HCT116 (cell line): ENCODE results near the gene CCNL1. TPM values are rescaled to one million over a fixed set of nuclear protein-coding genes. Genes with fewer than 3 reads are reported as not detected.
A peak's percentile ranks its signal among the peaks of the same experiment; 100 is the strongest.

ENCODE experiments used
- ATAC-seq: fragments of 200-7000 bp; cut with Tn5 transposase; 2 replicates; pipeline ENCODE4 v1.9.1; 2020; ENCODE audit warnings: mild to moderate bottlenecking, moderate library complexity
- BruUV-seq: library from RNA; stranded (reverse); fragments of 400-500 nt; replicated peaks from 2 replicates; lab custom pipeline; 2021; lab: Mats Ljungman, UMichigan
- CTCF ChIA-PET: fragments of 300-600 bp; sonication (Branson Sonifier 250); formaldehyde crosslinking; loops from one replicate; lab custom pipeline; 2021; ENCODE audit warnings: antibody characterized with exemption; lab: Charles Lee
- POLR2A ChIA-PET: fragments of 300-600, 350-600 bp; sonication (Branson Sonifier 250); formaldehyde crosslinking; loops from one replicate; lab custom pipeline; 2021; ENCODE audit warnings: antibody characterized with exemption; lab: Charles Lee
- RAD21 ChIA-PET, 2 experiments: fragments of 300-600 bp; sonication (Branson Sonifier 250); formaldehyde crosslinking; loops; one replicate each; lab custom pipeline; 2023; ENCODE audit warnings: low total read pairs in 2 of 2; ENCODE audit not compliant: uncharacterized antibody in 2 of 2, unreplicated experiment in 2 of 2, low non-redundant PET in 1 of 2; lab: Charles Lee
- DNase-seq: peaks from one replicate; pipeline ENCODE4 v3.0.0-alpha.2; 2010; ENCODE audit warnings: low read depth, low spot score
- H2AFZ ChIP-seq: fragments of 200-600 bp; shearing (Covaris generic), sonication (generic); 2 replicates; pipeline ENCODE4 v1.6.1; 2017; ENCODE audit warnings: low read depth, mixed run types, mixed read lengths, antibody characterized with exemption, low read length; ENCODE audit not compliant: poor library complexity, severe bottlenecking
- H3K27ac ChIP-seq: 2 replicates; pipeline ENCODE4 v1.5.1; 2012; ENCODE audit warnings: low read depth, low read length
- H3K27me3 ChIP-seq: fragments of 200-600 bp; sonication (generic); 2 replicates; pipeline ENCODE4 v1.6.1; 2016; ENCODE audit warnings: mixed run types, low read length, mixed read lengths; ENCODE audit not compliant: insufficient read depth
- H3K36me3 ChIP-seq, 2 experiments: fragments of 200-500 bp in 1 of 2; fragments of 200-600 bp in 1 of 2; sonication (Bioruptor generic) in 1 of 2; sonication (generic) in 1 of 2; 2 replicates each; pipeline versions ENCODE4 v1.5.1 to v1.6.1; 2014 to 2016; ENCODE audit warnings: low read length in 2 of 2, inconsistent platforms in 1 of 2, mixed read lengths in 1 of 2, mixed run types in 1 of 2; ENCODE audit not compliant: insufficient read depth in 2 of 2, control insufficient read depth in 1 of 2
- H3K4me1 ChIP-seq, 2 experiments: fragments of 200-600 bp in 1 of 2; sonication (generic) in 1 of 2; 2 replicates each; pipeline versions ENCODE4 v1.5.1 to v1.6.1; 2012 to 2017; ENCODE audit warnings: low read length in 2 of 2, inconsistent platforms in 1 of 2, mild to moderate bottlenecking in 1 of 2, mixed read lengths in 1 of 2, mixed run types in 1 of 2, moderate library complexity in 1 of 2; ENCODE audit not compliant: insufficient read depth in 2 of 2, control insufficient read depth in 1 of 2
- H3K4me2 ChIP-seq: fragments of 200-600 bp; sonication (generic); 2 replicates; pipeline ENCODE4 v1.6.1; 2017; ENCODE audit warnings: mixed run types, low read length, mixed read lengths
- H3K4me3 ChIP-seq, 2 experiments: fragments of 200-600 bp in 1 of 2; sonication (generic) in 1 of 2; replicated peaks in 1 of 2; 2 replicates each; pipeline ENCODE4 v1.5.1; 2011 to 2016; ENCODE audit warnings: low read length in 2 of 2, control low read depth in 1 of 2, low read depth in 1 of 2, mild to moderate bottlenecking in 1 of 2, mixed read lengths in 1 of 2, mixed run types in 1 of 2
- H3K79me2 ChIP-seq: fragments of 200-600 bp; sonication (generic); 2 replicates; pipeline ENCODE4 v1.6.1; 2017; ENCODE audit warnings: mild to moderate bottlenecking, mixed run types, low read length, moderate library complexity, mixed read lengths; ENCODE audit not compliant: insufficient read depth
- H3K9ac ChIP-seq: fragments of 200-600 bp; sonication (generic); 2 replicates; pipeline ENCODE4 v1.6.1; 2016; ENCODE audit warnings: low read length, mixed read lengths
- H3K9me2 ChIP-seq: fragments of 200-600 bp; sonication (generic), shearing (Covaris generic); 2 replicates; pipeline ENCODE4 v1.6.1; 2017; ENCODE audit warnings: mixed run types, mild to moderate bottlenecking, moderate library complexity; ENCODE audit not compliant: insufficient read depth
- H3K9me3 ChIP-seq, 2 experiments: fragments of 200-500 bp in 1 of 2; fragments of 200-600 bp in 1 of 2; sonication (Bioruptor generic) in 1 of 2; sonication (generic) in 1 of 2; 2 replicates each; pipeline ENCODE4 v1.6.1; 2014 to 2017; ENCODE audit warnings: low read length in 2 of 2, mixed read lengths in 2 of 2, inconsistent platforms in 1 of 2, low read depth in 1 of 2, mild to moderate bottlenecking in 1 of 2, mixed run types in 1 of 2, moderate library complexity in 1 of 2; ENCODE audit not compliant: control insufficient read depth in 1 of 2, insufficient read depth in 1 of 2
- H4K20me1 ChIP-seq: fragments of 200-600 bp; sonication (generic), shearing (Covaris generic); 2 replicates; pipeline ENCODE4 v1.6.1; 2017; ENCODE audit warnings: mixed run types, mild to moderate bottlenecking, moderate library complexity; ENCODE audit not compliant: insufficient read depth
- ATF3 ChIP-seq: IDR thresholded peaks from 2 replicates; pipeline ENCODE4 v1.6.1; 2012
- CEBPB ChIP-seq: IDR thresholded peaks from 2 replicates; pipeline ENCODE4 v1.6.1; 2012; ENCODE audit warnings: low read depth
- CTCF ChIP-seq, 3 experiments: fragments of 200-600 bp in 1 of 3; sonication (generic) in 1 of 3; IDR thresholded peaks in 2 of 3; conservative IDR thresholded peaks in 1 of 3; 2 replicates each; pipeline ENCODE4 v1.5.1; 2012 to 2017; ENCODE audit warnings: low read depth in 2 of 3, low read length in 2 of 3, antibody characterized with exemption in 1 of 3, borderline replicate concordance in 1 of 3, control low read depth in 1 of 3, mild to moderate bottlenecking in 1 of 3, mixed read lengths in 1 of 3, mixed run types in 1 of 3, moderate library complexity in 1 of 3; ENCODE audit not compliant: insufficient read depth in 1 of 3
- EZH2 ChIP-seq: fragments of 200-600 bp; sonication (generic); IDR thresholded peaks from 2 replicates; pipeline ENCODE4 v1.6.1; 2017; ENCODE audit warnings: antibody characterized with exemption, mixed run types
- EZH2phosphoT487 ChIP-seq: fragments of 200-600 bp; IDR thresholded peaks from 2 replicates; pipeline ENCODE4 v1.6.1; 2018; ENCODE audit warnings: antibody characterized with exemption, borderline replicate concordance
- SRF ChIP-seq: IDR thresholded peaks from 2 replicates; pipeline ENCODE4 v1.6.1; 2012; ENCODE audit warnings: low read depth
- YY1 ChIP-seq: IDR thresholded peaks from 2 replicates; pipeline ENCODE4 v1.6.1; 2011; ENCODE audit warnings: low read length, low read depth, moderate library complexity, mild to moderate bottlenecking; ENCODE audit not compliant: insufficient replicate concordance; ENCODE audit errors: extremely low read depth
- ZFX ChIP-seq: fragments of 450-650 bp; IDR thresholded peaks from 2 replicates; pipeline ENCODE4 v1.6.1; 2017
- intact Hi-C: fragments of 100-400 bp; cut with micrococcal nuclease; formaldehyde crosslinking; loops from 2 replicates; pipeline ENCODE4 v1.10.0; 2022
- total RNA-seq: library from RNA; stranded (reverse); gene quantifications from one replicate; pipeline ENCODE4 v1.2.1, GENCODE V29; 2021; ENCODE audit not compliant: unreplicated experiment

CCNL1 gene
- total RNA-seq, 1 experiment from 2014 or later = 96.7 TPM

DNA sequence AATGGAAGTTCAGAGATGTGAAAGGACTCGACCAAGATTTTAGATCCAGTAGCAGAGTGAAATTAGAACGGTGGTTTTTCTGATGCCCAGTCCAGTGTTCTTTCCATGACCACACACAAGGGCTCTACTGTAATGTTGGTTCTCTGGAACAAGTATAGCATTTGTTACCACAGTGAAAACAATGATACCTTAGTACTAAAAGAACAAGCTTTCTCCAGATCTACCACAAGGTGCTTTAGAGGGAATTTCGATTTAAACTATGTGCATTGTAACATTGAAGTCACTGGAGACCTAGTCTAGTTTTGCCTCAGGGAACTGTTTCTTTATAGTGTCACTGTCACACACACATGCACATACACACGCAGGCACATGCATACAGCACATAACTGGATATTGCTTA is 12.8 kb upstream of the CCNL1 start:
- H3K4me3 ChIP-seq = no peak overlapping the region
- no TSS peak for BruUV-seq
- no peak overlapping the region for H3K27ac ChIP-seq
- no peaks in the 10 kb centered on the region for H3K36me3 ChIP-seq
- DNase-seq = no peak
- TF ChIP-seq EZH2phosphoT487 (no peak), EZH2 (no peak), CTCF (IDR thresholded peaks at IDR 0.05 in 2 of 3, conservative IDR thresholded peaks at IDR 0.05 in 1 of 3; ENCODE audit: borderline replicate concordance in 1 of 3, insufficient read depth in 1 of 3, low read depth in 2 of 3, low read length in 2 of 3) (no peak)
- H3K4me2 ChIP-seq = no peak overlapping the region
- no peaks in the 10 kb centered on the region for H3K9me2 ChIP-seq
- POLR2A ChIA-PET = interaction anchor here (6.8 kb wide), 1 partner anchor 11 kb away, joined by 128 read pairs; the partner anchor contains the start of gene CCNL1
- H3K4me1 ChIP-seq = peaks cover 5 to 17% of the 10 kb centered on the region in 2 experiments; a peak in 3 of 4 replicates
- no peaks in the 10 kb centered on the region for H3K27me3 ChIP-seq
- RAD21 ChIA-PET = no interaction called here
- H3K9ac ChIP-seq = no peak overlapping the region
- H3K9me3 ChIP-seq = no peaks in the 10 kb centered on the region
- H3K79me2 ChIP-seq = peaks cover 25% of the 10 kb centered on the region
- CTCF ChIA-PET = interaction anchor here (3.3 kb wide), 1 partner anchor 10 kb away, joined by 17 read pairs; no protein-coding TSS in a partner anchor
- ATAC-seq = no peak
- intact Hi-C loops = no loop called here
- H4K20me1 ChIP-seq = no peaks in the 10 kb centered on the region
- H2AFZ ChIP-seq = no peak overlapping the region

GRCh38 chr3:157170861-157171260 is 10.9 kb upstream of the CCNL1 start:
- peaks cover 8% of the 10 kb centered on the region for H3K79me2 ChIP-seq
- no peaks in the 10 kb centered on the region for H4K20me1 ChIP-seq
- H2AFZ ChIP-seq = peak overlapping the region; percentile 19
- no peak overlapping the region for H3K4me3 ChIP-seq
- no peak overlapping the region for H3K9ac ChIP-seq
- intact Hi-C loops = no loop called here
- no peak overlapping the region for H3K27ac ChIP-seq
- no peak for DNase-seq
- POLR2A ChIA-PET = interaction anchor here (6.8 kb wide), 1 partner anchor 9 kb away, joined by 128 read pairs; the partner anchor contains the start of gene CCNL1
- H3K36me3 ChIP-seq = no peaks in the 10 kb centered on the region
- TF ChIP-seq YY1 (no peak), CEBPB (no peak), SRF (no peak), ZFX (no peak), ATF3 (no peak)
- no peaks in the 10 kb centered on the region for H3K9me2 ChIP-seq
- no peak overlapping the region for H3K4me2 ChIP-seq
- peaks cover 0 to 9% of the 10 kb centered on the region in 2 experiments; a peak in 2 of 4 replicates for H3K4me1 ChIP-seq
- H3K27me3 ChIP-seq = no peaks in the 10 kb centered on the region
- no TSS peak for BruUV-seq
- RAD21 ChIA-PET = no interaction called here
- ATAC-seq = no peak
- CTCF ChIA-PET = interaction anchor here (1.0 to 1.7 kb wide), 2 partner anchors 10 to 329 kb away, joined by 3 to 5 read pairs; no protein-coding TSS in a partner anchor
- no peaks in the 10 kb centered on the region for H3K9me3 ChIP-seq
